ENCODE data around the gene SFI1.
"Not testable (repeated sequence)": the region's sequence is repeated elsewhere in the genome, so short reads cannot be mapped to it uniquely, and the experiment has no call there.

Gene SFI1

DNA sequence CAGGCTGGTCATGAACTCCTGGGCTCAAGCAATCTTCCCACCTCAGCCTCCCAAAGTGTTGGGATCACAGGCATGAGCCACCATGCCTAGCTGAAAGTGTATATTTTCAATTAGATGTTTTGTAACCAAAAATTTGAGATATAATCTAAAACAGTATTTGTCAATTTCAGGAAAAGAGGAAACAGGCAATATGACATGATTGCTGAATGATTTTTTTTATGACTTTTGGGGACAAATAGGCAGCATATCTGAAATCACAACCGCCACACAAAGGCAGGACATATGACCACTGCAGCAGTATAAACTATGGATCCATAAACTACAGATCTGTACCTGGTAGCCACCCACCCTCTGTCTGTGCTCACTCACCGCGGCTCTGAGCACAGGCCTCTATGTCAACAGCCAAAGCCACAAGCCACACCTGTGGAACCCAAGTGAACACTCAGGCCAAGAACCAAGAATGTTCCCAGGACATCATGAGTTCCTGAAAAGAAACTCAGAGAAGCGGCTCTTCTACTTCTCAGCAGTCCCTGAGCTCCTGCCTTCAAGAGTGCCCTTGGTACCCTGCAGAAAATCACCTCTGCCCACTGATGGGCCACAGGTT lies 143.2 kb downstream of the SFI1 start:
- DNase-seq = no peak

DNA sequence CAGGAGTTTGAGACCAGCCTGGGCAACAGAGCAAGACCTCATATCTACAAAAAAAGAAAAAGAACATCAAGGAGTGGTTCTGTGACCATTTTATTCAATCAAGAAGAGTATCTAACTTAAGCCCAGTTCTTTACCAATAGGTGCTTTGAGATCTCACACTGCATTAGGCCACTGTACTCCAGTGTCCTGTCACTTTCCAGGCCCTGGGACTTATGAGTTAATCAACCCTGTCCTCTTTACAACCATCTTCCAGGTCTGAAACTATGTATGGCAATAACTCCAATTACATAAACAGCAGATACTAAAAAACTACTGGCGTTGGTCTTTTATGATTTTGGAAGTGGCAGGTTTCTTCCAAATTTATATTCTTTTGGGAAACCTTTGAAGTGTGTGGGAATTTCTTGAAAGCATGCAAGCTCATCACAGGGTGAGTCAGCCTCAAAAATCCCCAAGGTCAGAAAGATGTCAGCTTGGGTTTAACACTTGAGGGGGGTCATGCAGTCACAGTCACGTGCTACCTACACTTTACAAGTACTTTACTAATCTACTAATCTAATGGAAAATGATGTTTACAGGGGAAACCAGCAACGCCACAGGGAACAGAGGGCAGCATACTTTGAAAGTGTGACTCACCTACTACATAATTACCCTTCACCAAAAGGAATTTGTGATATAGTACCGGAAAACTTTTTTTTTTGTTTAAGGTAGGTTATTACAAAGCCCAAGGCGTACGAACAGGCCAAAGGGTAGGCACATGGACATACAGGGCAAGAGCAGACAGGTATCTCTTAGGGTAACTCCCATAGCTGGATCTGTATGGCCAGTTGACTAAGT lies 150.1 kb downstream of the SFI1 start:
- DNase-seq = no peak

DNA sequence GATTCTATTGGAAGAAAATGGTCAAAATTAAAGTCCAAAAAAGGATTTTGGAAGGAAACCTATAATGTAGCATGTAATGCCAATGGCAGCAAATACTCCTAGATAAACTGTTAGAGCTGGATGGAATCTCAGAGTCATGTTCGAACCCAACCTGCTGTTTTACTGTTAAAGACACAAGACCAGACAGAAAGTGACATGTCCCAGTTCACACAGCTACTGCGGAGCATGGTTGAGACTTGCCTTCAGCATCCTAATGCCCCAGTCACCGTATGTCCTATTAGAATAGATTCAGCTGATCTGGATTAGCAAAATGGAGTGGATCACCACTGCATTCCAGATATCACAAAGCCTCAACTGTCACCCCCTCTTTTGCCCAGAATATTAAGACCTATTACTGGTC lies 150.7 kb downstream of the SFI1 start:
- no peak for DNase-seq

DNA sequence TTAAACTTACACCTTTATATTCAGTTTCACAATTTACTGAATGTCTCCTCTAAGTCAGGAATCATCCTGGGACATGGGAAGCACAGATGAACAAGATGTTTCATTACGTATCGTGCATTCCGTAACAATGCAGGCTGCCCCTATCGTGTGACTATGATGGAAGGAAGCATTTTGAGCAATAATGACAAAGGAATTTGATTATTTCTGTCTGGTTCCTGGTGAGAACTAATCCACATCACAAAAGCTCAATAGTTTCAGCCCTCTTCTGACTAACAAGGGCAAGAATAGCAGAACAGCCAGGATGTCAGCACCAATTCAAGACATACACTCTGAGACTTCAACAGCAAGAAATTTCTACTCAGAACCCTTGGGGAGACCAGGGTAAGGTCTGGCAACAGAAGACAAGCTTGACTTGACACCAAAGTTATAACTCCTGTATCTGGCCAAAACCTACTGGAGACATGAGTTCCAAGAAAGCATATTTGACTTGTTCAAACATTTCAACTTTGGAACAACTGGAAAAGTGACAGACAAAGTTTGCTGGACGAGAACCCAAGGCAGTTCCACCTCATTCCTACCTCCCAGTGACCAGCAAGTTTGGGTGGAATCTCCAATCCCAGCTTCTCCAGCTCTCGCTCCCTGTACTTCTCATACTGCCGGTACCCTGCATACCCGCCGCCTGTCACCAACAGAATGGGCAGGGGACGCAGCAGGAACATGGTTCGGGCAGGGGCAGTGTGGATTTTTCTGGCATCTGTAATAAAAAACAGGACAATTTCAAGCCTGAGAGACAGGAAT lies 151.4 kb downstream of the SFI1 start:
- DNase-seq = no peak

DNA sequence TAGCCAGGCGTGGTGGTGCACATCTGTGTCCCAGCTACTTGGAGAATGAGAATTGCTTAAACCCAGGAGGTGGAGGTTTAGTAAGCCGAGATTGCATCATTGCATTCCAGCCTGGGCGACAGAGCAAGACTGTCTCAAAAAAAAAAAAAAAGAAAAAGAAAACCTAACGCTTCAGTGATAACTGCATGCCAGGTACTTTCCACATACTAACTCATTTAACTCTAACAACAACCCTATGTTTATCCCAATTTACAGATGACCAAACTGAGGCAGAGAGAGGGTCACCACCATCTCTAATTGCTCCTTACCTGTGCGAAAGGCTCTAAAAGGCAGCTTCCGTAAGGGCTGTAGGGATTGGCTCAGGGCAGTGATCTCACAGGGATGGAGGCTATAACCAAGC lies 154.1 kb downstream of the SFI1 start:
- DNase-seq = no peak

DNA sequence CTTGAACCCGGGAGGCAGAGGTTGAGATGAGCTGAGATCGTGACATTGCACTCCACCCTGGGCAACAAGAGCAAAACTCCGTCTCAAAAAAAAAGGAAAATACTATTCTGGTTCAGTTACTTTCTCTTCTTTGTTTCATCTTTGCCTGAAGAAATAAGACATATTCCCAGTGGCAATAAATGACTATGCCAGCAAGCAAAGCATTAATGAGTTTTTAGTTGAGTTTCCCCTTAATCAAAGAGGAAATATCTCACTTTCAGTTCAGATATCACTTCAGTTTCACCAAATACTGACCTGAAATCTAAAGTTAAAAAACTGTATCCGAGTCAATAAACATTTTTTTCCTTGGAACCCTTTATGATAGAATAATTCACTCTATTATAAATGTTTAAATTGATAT lies 155.3 kb downstream of the SFI1 start:
- no peak for DNase-seq

DNA sequence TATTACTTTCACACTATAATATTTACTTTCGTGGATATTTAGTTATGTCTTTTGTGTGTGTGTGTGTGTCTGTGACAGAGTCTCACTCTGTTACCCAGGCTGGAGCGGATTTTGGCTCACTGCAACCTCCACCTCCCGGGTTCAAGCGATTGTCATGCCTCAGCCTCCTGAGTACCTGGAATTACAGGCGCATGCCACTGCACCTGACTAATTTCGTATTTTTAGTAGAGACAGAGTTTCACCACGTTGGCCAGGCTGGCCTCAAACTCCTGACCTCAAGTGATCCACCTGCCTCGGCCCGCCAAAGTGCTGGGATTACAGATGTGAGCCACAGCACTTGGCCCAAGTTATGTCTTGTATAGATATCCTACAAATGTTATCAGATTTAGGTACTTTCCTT lies 155.8 kb downstream of the SFI1 start:
- no peak for DNase-seq

DNA sequence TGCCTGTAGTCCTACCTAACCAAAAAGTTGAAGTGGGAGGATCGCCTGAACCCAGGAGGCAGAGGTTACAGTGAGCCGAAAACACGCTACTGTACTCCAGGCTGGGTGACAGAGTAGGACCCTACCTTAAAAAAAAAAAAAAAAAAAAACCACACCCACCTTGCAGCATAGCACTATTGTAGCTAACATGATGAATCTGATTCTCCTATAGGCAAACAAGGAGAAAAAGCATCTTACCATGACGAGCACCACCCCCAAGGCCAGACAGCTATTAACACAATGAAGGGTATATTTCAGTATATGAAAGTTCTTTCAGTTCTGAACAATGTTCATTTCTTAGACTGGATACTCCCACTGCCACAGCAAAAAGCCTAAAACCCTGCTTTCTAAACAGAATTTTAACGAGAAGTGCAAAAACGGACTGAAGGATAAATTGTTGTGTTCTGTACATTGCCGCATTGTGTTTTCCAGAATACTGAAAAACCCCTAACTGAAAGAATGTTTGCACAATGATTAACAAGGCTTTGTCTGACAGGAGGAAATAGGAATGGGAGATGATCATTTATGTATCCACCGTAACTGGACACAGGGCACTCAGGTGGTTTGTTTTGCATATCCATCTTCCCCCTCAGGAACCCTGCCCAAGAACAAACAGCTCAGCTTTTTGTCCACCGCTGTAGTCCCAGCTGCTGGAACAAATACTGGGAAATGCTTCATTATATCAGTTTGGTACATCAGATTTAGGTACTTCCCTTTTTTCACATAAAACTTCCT lies 156.8 kb downstream of the SFI1 start:
- DNase-seq = peak; percentile 66

DNA sequence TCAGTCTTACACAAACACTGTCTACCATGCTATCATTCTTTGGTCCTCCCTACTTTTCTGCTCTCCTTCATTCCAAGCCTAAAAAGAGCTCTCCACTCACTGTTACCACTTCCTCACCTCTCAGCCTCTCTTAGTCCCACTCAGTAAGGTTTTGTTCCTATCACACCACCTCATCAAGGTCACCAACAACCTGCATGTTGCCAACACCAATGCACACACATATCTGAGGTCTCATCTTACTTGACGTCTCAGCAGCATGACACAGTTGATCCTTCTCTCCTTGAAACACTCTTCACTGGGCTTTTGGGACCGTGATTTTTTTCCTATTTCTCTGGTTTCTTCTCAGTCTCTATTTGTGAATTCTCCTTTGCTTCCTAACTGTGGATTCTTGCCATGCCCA lies 157.6 kb downstream of the SFI1 start:
- no peak for DNase-seq

DNA sequence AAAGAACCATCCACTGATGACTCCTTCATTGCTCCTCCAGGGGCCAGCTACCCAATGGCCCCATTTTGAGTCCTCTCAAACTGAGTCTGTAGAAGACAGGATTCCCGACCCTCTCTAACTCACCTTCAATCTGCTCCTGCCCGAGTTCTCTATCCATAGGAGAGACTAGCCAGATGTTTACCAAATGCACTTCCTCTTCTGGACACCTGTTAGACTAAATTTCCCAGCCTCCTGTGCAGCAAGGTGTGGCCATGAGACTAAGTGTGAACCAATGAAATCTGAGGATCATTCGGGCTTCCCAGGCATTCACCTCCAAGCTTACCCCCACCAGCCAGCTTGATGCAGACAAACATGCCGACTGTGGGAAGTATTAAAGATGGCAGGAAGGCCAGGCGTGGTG lies 158.1 kb downstream of the SFI1 start:
- DNase-seq = no peak

DNA sequence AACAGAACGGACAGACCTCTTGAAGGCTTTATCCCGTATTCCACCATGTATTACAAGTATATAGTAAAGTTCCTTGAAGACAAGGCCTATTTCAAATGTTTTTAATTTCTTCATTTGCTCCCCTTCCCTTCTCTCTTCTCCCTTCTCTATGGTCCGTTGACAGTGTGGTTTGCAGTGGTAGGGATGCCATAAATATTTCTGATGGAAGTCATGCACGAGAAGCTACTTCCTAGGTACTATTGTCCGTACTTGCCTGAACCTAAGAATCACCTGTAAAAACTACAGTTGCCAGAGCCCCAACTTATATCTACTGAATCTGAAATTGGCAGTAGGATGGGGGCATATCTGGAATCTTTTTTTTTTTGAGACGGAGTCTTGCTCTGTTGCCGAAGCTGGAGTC lies 162.9 kb downstream of the SFI1 start:
- DNase-seq = no peak

DNA sequence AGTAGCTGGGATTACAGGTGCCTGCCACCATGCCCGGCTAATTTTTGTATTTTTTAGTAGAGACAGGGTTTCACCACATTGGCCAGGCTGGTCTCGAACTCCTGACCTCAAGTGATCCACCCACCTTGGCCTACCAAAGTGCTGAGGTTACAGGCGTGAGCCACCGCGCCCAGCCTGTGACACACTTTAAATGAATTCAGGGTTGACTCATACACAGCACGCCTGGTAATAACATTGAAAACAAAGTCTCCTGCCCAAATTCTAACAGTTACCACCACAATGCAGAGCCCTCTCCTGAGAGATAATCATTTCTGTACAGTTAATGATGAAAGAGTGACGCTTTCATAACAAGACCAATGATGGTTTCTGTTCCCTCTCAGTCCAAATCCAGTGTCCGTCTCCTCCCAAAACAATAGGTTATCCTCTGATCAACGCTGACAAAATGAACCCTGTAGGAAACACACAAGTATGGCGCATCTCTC lies 164.6 kb downstream of the SFI1 start:
- DNase-seq = not testable (repeated sequence)

DNA sequence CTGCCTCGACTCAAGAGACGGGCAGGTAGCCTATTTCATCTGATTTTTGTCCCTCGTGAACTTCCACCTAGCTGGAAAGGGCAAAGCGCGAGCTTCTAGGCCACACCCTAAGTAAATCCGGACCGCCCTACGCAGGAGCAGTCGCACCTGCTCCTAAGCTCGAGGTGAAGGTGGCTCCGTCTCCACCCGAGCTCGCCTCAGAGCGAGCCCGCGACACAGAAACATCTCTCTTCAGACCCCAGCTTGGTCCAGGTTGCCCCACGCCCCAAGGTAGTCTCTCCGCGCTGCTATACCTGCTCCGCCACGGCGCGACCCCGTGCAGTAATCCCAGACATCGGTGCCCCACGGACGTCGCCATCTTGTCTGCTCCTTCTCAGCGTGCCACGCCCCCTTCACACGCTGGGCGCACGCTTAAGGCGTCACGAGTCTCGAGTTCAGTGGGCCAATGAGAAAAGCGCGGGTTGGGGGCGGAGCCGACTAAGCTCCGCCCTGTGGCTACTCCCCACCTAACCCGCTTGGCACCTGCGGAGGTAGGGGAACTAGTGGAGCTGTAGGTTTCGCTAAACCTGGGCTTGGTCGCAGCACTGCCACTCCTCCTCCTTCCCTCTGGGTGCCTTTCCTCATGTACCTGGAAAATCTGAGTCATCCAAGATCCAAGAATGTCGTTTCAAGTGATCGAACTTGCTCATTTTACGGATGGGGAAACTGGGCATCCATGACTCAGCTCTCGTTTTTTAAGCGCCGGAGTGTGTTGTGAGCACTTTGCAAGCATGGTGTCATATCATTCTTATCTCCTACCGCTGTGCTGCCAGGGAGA lies 165.7 kb downstream of the SFI1 start, which contains the start of gene PISD:
PISD (minus strand) TSS at position 365 of the 817 bp plus-strand sequence; CDS start at position 358, 7 bp downstream.
- DNase-seq = peak; percentile 87

DNA sequence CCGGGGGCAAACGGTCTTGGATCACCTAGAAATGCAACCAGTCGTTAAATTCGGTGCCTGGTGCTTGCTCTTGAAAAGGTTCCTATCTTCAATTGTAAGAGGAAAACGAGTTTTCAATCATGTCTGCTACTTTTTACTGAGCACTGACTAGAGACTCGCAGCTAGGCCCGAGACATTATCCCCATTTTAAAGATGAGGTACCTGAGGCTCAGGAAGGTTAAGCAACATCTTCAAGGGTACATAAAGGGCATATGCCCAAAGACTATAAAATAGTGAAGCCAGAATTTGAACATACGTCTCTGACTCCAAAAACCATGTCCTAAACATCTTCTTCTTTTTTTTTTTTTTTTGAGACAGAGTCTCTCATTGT lies 166.3 kb downstream of the SFI1 start:
- no peak for DNase-seq

All from NCI-H2029 treated with DMSO at 0.1 percent for 48 hours (cell line).